KOPT-K1 (cell line): ENCODE measurements around the gene MYD88.
"Not testable (repeated sequence)": the region's sequence is repeated elsewhere in the genome, so short reads cannot be mapped to it uniquely, and the experiment has no call there.

Source experiments
- H3K27ac ChIP-seq: fragments of 200-600 bp; sonication (generic); 2 replicates; pipeline ENCODE4 v1.5.1; 2016; ENCODE audit warnings: antibody characterized with exemption, mild to moderate bottlenecking, low read depth, low read length; ENCODE audit not compliant: poor library complexity, severe bottlenecking
- H3K36me3 ChIP-seq: fragments of 200-600 bp; sonication (generic); 2 replicates; pipeline ENCODE4 v1.5.1; 2017; ENCODE audit warnings: antibody characterized with exemption, mild to moderate bottlenecking, low read length, moderate library complexity; ENCODE audit not compliant: insufficient read depth
- H3K9me3 ChIP-seq: fragments of 200-600 bp; sonication (generic); 2 replicates; pipeline ENCODE4 v1.5.1; 2017; ENCODE audit warnings: antibody characterized with exemption, low read length, mild to moderate bottlenecking; ENCODE audit not compliant: insufficient read depth, poor library complexity, severe bottlenecking

Gene MYD88

DNA sequence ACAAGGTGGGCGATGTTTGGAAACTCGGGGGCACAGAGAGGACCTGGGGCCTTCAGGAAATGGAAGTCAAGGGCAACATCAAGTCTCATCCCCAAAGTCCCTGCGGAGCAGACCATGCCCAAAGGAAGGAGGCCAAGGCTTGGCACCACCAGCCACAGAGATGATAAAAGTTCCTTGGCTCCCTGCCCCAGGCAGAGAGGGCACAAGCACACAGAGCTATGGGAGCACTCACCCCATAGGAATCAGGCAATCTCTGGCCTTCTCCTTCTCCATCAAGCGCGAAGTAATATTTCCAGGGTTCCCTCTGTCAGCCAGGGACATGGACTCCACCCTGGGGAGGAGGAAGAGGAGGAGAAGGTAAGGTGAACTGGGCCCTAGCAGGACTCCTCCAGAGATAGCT lies 9.4 kb upstream of the MYD88 start:
- Histone ChIP-seq H3K9me3 (no peaks in the 10 kb centered on the region), H3K27ac (no peak overlapping the region), H3K36me3 (peaks cover 98% of the 10 kb centered on the region)

DNA sequence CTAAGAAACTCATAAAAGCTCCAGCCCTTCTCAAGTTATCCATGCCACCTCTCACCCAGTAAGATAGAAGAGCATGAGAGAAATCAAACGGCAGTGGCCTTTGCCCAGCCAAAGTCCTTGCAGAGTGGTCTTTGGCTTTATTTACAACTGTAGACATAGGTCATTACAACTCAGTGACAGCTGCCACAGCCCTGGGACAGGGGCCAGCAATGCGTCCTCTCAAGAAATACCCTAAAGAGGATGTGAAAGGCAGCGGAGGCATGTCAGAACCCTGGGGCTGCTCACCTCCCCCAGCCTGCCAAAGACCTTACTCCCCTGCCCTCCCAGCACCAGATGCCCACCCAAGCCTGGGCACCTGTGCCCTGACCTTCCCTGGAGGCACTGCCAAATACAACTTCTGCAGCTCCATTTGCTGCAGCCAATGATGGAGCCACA lies 7.8 kb upstream of the MYD88 start:
- Histone ChIP-seq H3K27ac (no peak overlapping the region), H3K36me3 (peaks cover 95% of the 10 kb centered on the region)

DNA sequence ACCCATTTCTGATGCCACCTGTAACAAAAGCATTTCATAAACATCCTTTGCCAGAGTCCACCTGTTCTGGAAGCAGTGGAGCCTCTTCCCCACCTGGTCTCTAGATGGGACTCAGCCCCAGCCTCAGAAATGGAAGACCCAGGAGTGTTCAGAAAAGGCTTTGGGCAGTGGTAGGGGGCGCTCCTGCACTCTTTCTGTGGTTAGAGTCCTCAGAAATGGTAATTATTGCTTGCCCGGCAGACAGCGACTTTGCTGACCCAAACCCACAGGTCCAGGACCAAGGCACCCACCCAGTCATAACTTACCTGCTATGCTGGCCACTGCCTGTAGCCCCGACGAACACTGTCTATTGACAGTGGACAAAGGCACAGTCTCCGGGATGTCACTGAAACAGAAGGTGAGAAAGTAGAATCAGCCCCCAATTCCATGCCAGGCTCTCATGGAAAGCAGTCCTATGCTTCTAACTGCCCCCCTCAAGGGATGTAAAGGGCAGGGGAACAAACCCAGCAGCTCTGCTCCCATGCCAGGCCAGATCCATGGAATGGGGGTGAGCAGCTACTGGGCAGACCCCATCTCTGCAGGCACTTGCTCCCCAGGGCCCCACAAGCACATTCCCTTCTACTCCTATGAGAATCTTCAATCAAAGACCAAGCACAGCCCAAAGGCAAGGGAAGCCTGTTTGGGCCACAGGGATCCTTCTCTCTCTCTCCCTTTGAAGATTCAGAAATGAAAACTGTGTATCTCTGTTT lies 6.7 kb upstream of the MYD88 start:
- Histone ChIP-seq H3K9me3 (no peaks in the 10 kb centered on the region), H3K27ac (no peak overlapping the region), H3K36me3 (peaks cover 83% of the 10 kb centered on the region)

More for the DNA sequence above, 7.8 kb upstream of the MYD88 start:
- H3K9me3 ChIP-seq: no peaks in the 10 kb centered on the region

DNA sequence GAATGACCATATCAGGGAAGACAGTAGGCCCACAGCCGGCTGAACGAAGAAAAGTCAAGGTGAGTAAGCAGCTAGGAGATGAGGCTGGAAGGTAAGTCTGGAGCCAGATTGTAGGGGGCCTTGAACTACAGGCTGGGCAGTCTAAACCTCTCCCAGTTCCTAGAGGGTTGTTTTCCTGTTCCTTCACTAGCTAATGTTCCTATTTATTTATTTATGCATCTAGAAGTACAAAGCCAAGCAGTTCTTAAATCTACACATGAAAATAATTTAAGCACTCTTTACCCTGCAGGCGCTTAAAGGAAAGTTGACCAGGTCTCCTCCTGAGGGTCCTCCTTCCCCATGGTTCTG lies 5.3 kb upstream of the MYD88 start:
- Histone ChIP-seq H3K36me3 (peaks cover 70% of the 10 kb centered on the region), H3K27ac (no peak overlapping the region), H3K9me3 (no peaks in the 10 kb centered on the region)

DNA sequence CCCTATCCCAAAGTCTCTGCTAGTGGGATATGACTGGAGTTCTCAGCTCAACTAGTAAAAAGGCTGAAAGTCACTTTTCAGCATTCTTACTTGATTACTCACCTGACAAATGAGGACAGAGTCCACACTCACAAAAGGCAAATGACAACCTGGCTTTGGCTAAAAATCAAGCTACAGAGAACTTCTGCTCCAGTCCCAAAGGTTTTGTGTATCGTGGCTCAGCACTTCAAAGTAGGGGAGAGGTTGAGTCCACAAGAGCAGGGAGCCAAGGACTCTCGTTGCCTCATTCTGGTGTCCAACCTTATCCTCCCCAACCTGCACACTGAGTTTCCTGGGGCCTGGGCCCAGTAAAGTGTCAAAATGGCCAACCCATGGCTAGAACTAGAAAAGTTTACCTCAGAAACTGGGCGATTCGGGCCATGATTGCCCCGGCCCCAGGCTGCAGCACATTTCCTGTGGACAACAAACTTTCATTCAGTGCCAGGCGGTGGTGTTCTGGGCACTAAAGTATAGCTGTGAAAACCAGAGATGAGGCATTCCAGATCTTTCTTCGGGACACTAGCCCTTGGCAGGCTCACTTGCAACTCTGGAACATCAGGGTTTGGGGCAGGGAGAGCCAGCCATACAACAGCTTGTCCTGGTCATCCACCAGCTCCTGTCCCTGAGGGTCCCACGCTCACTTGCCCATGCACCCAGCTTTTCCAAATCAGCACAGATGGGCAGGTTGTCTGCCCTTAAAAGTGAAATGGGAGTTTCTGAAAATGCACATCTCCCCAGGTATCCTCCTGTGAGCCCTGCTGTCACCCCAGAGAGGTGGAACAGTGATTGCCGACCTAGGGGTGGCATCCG lies 4.7 kb upstream of the MYD88 start:
- no peak overlapping the region for H3K27ac ChIP-seq
- peaks cover 64% of the 10 kb centered on the region for H3K36me3 ChIP-seq
- H3K9me3 ChIP-seq: no peaks in the 10 kb centered on the region

- not testable (repeated sequence) for H3K27ac ChIP-seq, H3K9me3 ChIP-seq
- peaks cover 56% of the 10 kb centered on the region for H3K36me3 ChIP-seq
Observed at GRCh38 chr3:38134517-38135143, 3.8 kb upstream of the MYD88 start.

GRCh38 chr3:38135621-38136277 lies 2.7 kb upstream of the MYD88 start:
- H3K9me3 ChIP-seq: not testable (repeated sequence)
- Histone ChIP-seq H3K36me3 (peaks cover 57% of the 10 kb centered on the region), H3K27ac (peak overlapping the region; percentile 86)

GRCh38 chr3:38136393-38136776 lies 2.1 kb upstream of the MYD88 start:
- no peaks in the 10 kb centered on the region for H3K9me3 ChIP-seq
- H3K27ac ChIP-seq: peak overlapping the region; percentile 86
- peaks cover 57% of the 10 kb centered on the region for H3K36me3 ChIP-seq

- H3K27ac ChIP-seq: peak within 1 kb of the TSS; percentile 86
- no peaks in the 10 kb centered on the region for H3K9me3 ChIP-seq
- H3K36me3 ChIP-seq: peaks cover 57% of the 10 kb centered on the region
Observed at GRCh38 chr3:38136777-38137614, 1.5 kb upstream of the MYD88 start, which contains the start of gene ACAA1. Gene ACAA1, minus strand, starts transcription at chr3:38137127. Its CDS starts 92 bp downstream, at chr3:38137035.

DNA sequence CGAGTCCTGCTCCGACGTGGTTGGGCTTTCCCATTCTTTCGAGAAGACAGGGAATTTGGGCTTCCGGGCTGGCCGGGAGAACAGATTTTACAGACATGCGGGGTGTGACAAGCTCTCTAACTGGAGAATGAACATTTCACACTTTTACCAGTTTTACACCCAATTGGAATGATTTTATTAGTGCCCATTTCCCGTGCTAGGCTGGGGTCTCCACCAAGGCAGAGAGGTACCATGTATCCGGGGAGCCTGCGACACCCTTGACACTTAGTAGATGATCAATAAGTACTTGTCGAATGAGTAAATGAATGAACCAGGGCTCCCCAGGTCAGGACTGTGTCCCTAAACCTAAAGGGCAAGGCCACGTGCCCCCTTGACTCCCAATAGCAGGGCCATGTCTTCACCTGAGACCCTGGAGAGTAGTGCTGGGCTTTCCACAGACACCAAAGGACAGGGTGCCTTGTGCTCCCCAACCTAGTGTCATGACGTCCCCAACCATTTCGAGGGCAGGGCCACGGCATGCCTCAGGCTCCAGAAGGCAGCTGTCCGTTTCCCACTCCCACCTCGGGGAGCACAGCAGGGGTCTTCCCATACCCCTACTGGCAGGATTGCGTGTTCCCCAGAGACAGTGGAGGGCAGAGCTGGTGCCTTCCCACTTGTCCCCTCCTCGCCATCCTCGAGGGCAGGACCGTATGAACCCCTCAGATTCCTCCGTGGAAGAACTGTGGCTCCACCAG lies 679 bp upstream of the MYD88 start:
- H3K27ac ChIP-seq: peak overlapping the region; percentile 86

GRCh38 chr3:38139191-38139590 lies 730 bp downstream of the MYD88 start:
- Histone ChIP-seq H3K36me3 (peaks cover 43% of the 10 kb centered on the region), H3K9me3 (no peaks in the 10 kb centered on the region), H3K27ac (peak overlapping the region; percentile 86)

More for the DNA sequence above, 679 bp upstream of the MYD88 start:
- Histone ChIP-seq H3K9me3 (no peaks in the 10 kb centered on the region), H3K36me3 (peaks cover 57% of the 10 kb centered on the region)

DNA sequence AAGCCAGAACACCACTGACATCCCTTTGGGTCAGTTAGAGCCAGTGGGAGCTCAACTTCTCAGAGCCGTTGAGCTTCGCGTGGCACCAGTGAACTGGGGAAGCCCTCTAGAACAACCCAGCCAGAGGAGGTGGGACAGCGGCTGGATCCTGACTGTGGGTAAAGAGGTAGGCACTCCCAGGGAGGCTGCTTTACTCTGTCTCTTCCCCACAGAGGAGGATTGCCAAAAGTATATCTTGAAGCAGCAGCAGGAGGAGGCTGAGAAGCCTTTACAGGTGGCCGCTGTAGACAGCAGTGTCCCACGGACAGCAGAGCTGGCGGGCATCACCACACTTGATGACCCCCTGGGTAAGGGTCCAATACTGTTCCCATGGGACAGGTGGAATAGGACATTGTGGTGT lies 1.2 kb downstream of the MYD88 start:
- Histone ChIP-seq H3K36me3 (peaks cover 39% of the 10 kb centered on the region), H3K9me3 (no peaks in the 10 kb centered on the region), H3K27ac (peak overlapping the region; percentile 86)

- Histone ChIP-seq H3K36me3 (peaks cover 32% of the 10 kb centered on the region), H3K27ac (no peak overlapping the region), H3K9me3 (peaks cover 3% of the 10 kb centered on the region)
Observed at GRCh38 chr3:38140326-38141172, 2.1 kb downstream of the MYD88 start.
